SK-N-SH treated with all-trans-retinoic acid at 6 μM for 48 hours (cell line): ENCODE measurements around the gene YPEL1.

Experiments
- ATAC-seq: fragments of 200-7000 bp; cut with Tn5 transposase; 3 replicates; pipeline ENCODE4 v1.9.1; 2020; ENCODE audit warnings: mild to moderate bottlenecking, moderate library complexity
- ARNTL ChIP-seq: fragments of 450-650 bp; formaldehyde crosslinking; IDR thresholded peaks from 2 replicates; pipeline ENCODE4 v1.5.0; 2020; ENCODE audit warnings: low read depth, mild to moderate bottlenecking, moderate library complexity, borderline replicate concordance
- BACH2 ChIP-seq: fragments of 250-450 bp; sonication (Bioruptor Pico); IDR thresholded peaks from 2 replicates; pipeline ENCODE4 v1.9.0; 2021; ENCODE audit warnings: mild to moderate bottlenecking, borderline replicate concordance
- CSDC2 ChIP-seq: fragments of 250-450 bp; sonication (Bioruptor Pico); IDR thresholded peaks from 2 replicates; pipeline ENCODE4 v1.5.0; 2020; ENCODE audit warnings: mild to moderate bottlenecking, moderate library complexity
- CSRNP3 ChIP-seq: fragments of 250-450 bp; sonication (Bioruptor Pico); IDR thresholded peaks from 2 replicates; pipeline ENCODE4 v1.5.1; 2021; ENCODE audit warnings: mild to moderate bottlenecking, moderate library complexity
- ESRRG ChIP-seq: fragments of 250-450 bp; sonication (Bioruptor Pico); IDR thresholded peaks from 2 replicates; pipeline ENCODE4 v1.6.1; 2021; ENCODE audit warnings: mild to moderate bottlenecking
- GLIS3 ChIP-seq: fragments of 250-450 bp; sonication (Bioruptor Pico); IDR thresholded peaks from 2 replicates; pipeline ENCODE4 v1.5.0; 2020; ENCODE audit warnings: mild to moderate bottlenecking, moderate library complexity
- ISL1 ChIP-seq: fragments of 250-450 bp; sonication (Bioruptor Pico); IDR thresholded peaks from 2 replicates; pipeline ENCODE4 v2.1.2; 2022; ENCODE audit warnings: mild to moderate bottlenecking, moderate library complexity
- OSR1 ChIP-seq: fragments of 250-450 bp; sonication (Bioruptor Pico); IDR thresholded peaks from 2 replicates; pipeline ENCODE4 v1.8.0; 2022; ENCODE audit warnings: moderate library complexity, mild to moderate bottlenecking, inconsistent platforms
- POU6F1 ChIP-seq: fragments of 250-450 bp; sonication (Bioruptor Pico); IDR thresholded peaks from 2 replicates; pipeline ENCODE4 v1.8.0; 2021; ENCODE audit warnings: low read depth, mild to moderate bottlenecking, moderate library complexity, borderline replicate concordance
- PPARA ChIP-seq: fragments of 250-450 bp; sonication (Bioruptor Pico); IDR thresholded peaks from 2 replicates; pipeline ENCODE4 v1.5.0; 2020; ENCODE audit warnings: mild to moderate bottlenecking, borderline replicate concordance
- RARB ChIP-seq: fragments of 250-450 bp; sonication (Bioruptor Pico); IDR thresholded peaks from 2 replicates; pipeline ENCODE4 v1.8.0; 2021; ENCODE audit warnings: mild to moderate bottlenecking, moderate library complexity
- SNAI2 ChIP-seq: fragments of 250-450 bp; sonication (Bioruptor Pico); IDR thresholded peaks from 2 replicates; pipeline ENCODE4 v1.5.0; 2020; ENCODE audit warnings: mild to moderate bottlenecking, moderate library complexity
- TCF4 ChIP-seq: fragments of 250-450 bp; sonication (Bioruptor Pico); IDR thresholded peaks from 2 replicates; pipeline ENCODE4 v1.8.0; 2021; ENCODE audit warnings: mild to moderate bottlenecking, moderate library complexity, borderline replicate concordance
- ZFP30 ChIP-seq: fragments of 450-650 bp; formaldehyde crosslinking; IDR thresholded peaks from 2 replicates; pipeline ENCODE4 v1.5.0; 2022; ENCODE audit warnings: mild to moderate bottlenecking, moderate library complexity
- ZNF565 ChIP-seq: fragments of 450-650 bp; formaldehyde crosslinking; conservative IDR thresholded peaks from 2 replicates; pipeline ENCODE4 v1.5.0; 2020; ENCODE audit warnings: low read depth, mild to moderate bottlenecking, moderate library complexity
- ZNF70 ChIP-seq: fragments of 450-650 bp; formaldehyde crosslinking; IDR thresholded peaks from 2 replicates; pipeline ENCODE4 v1.5.0; 2020; ENCODE audit warnings: mild to moderate bottlenecking, moderate library complexity
- ZNF8 ChIP-seq: fragments of 450-650 bp; formaldehyde crosslinking; IDR thresholded peaks from 2 replicates; pipeline ENCODE4 v1.5.0; 2020; ENCODE audit warnings: mild to moderate bottlenecking, moderate library complexity
- TF ChIP-seq, protein P1 (sequence below): fragments of 250-450 bp; sonication (Bioruptor Pico); IDR thresholded peaks from 2 replicates; pipeline ENCODE4 v1.5.0; 2020; ENCODE audit warnings: mild to moderate bottlenecking, moderate library complexity

YPEL1 gene

GRCh38 chr22:21657020-21657359 is 78.6 kb downstream of the YPEL1 start (continued):
- no peak for TF ChIP-seq SNAI2

- no peak for ATAC-seq
- no peak for TF ChIP-seq CSRNP3 (CRISPR knock-in tag)
- TF ChIP-seq, protein P1, sequence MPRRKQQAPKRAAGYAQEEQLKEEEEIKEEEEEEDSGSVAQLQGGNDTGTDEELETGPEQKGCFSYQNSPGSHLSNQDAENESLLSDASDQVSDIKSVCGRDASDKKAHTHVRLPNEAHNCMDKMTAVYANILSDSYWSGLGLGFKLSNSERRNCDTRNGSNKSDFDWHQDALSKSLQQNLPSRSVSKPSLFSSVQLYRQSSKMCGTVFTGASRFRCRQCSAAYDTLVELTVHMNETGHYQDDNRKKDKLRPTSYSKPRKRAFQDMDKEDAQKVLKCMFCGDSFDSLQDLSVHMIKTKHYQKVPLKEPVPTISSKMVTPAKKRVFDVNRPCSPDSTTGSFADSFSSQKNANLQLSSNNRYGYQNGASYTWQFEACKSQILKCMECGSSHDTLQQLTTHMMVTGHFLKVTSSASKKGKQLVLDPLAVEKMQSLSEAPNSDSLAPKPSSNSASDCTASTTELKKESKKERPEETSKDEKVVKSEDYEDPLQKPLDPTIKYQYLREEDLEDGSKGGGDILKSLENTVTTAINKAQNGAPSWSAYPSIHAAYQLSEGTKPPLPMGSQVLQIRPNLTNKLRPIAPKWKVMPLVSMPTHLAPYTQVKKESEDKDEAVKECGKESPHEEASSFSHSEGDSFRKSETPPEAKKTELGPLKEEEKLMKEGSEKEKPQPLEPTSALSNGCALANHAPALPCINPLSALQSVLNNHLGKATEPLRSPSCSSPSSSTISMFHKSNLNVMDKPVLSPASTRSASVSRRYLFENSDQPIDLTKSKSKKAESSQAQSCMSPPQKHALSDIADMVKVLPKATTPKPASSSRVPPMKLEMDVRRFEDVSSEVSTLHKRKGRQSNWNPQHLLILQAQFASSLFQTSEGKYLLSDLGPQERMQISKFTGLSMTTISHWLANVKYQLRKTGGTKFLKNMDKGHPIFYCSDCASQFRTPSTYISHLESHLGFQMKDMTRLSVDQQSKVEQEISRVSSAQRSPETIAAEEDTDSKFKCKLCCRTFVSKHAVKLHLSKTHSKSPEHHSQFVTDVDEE (CRISPR knock-in tag): no peak
- no peak for TF ChIP-seq ZNF565 (CRISPR knock-in tag)
- no peak for TF ChIP-seq ESRRG (CRISPR knock-in tag)
- no peak for TF ChIP-seq ISL1
- TF ChIP-seq ARNTL (CRISPR knock-in tag): no peak
- no peak for TF ChIP-seq OSR1
- TF ChIP-seq ZNF8 (CRISPR knock-in tag): no peak
Observed at GRCh38 chr22:21652547-21653545, 82.7 kb downstream of the YPEL1 start.

DNA sequence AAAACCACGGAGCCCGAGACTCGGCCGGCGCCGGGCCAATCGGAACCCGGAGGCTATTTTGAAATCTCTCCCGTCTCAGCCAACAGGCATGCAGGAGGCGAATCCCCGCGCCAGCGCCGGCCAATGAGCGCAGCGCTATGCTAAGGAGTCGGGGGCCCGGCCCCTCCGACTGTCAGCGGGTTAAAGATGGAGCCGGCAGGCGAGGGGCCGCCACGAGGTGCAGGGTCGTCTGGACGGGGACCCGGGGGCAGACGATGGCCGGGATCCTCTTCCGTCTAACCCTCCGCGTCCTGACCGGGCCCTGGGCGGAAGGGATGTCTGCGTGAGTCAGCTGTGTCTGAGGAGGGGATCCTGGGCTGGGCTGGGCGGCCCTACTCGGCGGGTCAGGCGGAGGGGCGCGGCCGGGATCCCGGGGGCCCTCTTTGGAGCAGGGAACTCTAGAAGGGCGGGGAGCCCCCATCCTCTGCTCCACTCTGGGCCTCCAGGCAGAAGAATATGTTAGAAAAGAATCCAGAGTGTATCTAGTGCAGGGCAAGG is 83.5 kb downstream of the YPEL1 start:
- peak; percentile 98 for ATAC-seq
- no peak for TF ChIP-seq CSRNP3 (CRISPR knock-in tag)
- no peak for TF ChIP-seq ARNTL (CRISPR knock-in tag)
- TF ChIP-seq SNAI2: no peak
- no peak for TF ChIP-seq ZFP30 (CRISPR knock-in tag)
- TF ChIP-seq TCF4 (CRISPR knock-in tag): no peak
- no peak for TF ChIP-seq ISL1
- TF ChIP-seq ZNF8 (CRISPR knock-in tag): no peak
- no peak for TF ChIP-seq OSR1
- TF ChIP-seq PPARA (CRISPR knock-in tag): no peak; the same call in 1 of the 2 replicates
- TF ChIP-seq ZNF70 (CRISPR knock-in tag): no peak

DNA sequence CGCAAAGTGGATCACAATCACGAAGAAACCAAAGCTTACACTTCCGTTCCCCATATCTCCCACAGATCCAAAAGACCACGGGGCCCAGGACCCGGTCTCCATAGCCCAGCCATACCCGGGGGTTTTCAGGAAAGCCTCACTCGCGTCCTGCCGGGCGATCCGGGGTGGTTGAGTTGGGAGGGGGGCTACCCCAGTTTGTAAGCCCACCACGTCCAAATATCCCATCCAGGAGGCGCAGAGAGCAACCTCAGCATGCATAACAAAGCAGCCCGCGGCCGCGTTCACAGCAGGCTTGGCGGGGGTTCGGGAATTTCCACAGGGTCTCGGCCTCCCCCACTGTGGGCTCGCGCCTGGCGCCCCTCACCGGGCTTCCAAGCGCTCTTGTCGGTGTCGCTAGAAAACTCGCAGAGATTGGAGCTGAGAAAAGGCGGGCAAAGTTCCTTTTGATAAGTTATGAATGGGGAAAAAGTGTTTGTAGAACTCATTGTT is 84.0 kb downstream of the YPEL1 start:
- TF ChIP-seq RARB (CRISPR knock-in tag) (no peak), OSR1 (no peak), ESRRG (CRISPR knock-in tag) (no peak), PPARA (CRISPR knock-in tag) (no peak), BACH2 (CRISPR knock-in tag) (no peak), POU6F1 (CRISPR knock-in tag) (no peak), CSRNP3 (CRISPR knock-in tag) (no peak), GLIS3 (CRISPR knock-in tag) (no peak), TCF4 (CRISPR knock-in tag) (no peak), SNAI2 (no peak), CSDC2 (CRISPR knock-in tag) (no peak)
- peak; percentile 45 for ATAC-seq
